Loucy (cell line): ENCODE results near the gene PUM1.

Experiments
- H2AFZ ChIP-seq: fragments of 200-600 bp; sonication (generic); 2 replicates; pipeline ENCODE4 v1.6.0; 2016; ENCODE audit warnings: antibody characterized with exemption, mild to moderate bottlenecking, low read length, moderate library complexity
- H3F3A ChIP-seq: fragments of 200-600 bp; 2 replicates; pipeline ENCODE4 v1.6.0; 2016; ENCODE audit warnings: antibody characterized with exemption, low read depth, mild to moderate bottlenecking
- H3K27me3 ChIP-seq: fragments of 200-600 bp; sonication (generic); 2 replicates; pipeline ENCODE4 v1.6.1; 2014; ENCODE audit warnings: low read length, mild to moderate bottlenecking; ENCODE audit not compliant: insufficient read depth, poor library complexity, severe bottlenecking
- H3K36me3 ChIP-seq: fragments of 200-600 bp; sonication (generic); 2 replicates; pipeline ENCODE4 v1.6.1; 2016; ENCODE audit warnings: low read length; ENCODE audit not compliant: insufficient read depth
- H3K4me1 ChIP-seq: fragments of 200-600 bp; sonication (generic); 2 replicates; pipeline ENCODE4 v1.5.1; 2014; ENCODE audit warnings: low read length, mild to moderate bottlenecking; ENCODE audit not compliant: insufficient read depth, poor library complexity, severe bottlenecking
- H3K4me2 ChIP-seq: fragments of 200-600 bp; sonication (generic); 2 replicates; pipeline ENCODE4 v1.6.0; 2014; ENCODE audit warnings: antibody characterized with exemption, low read length, low read depth, mild to moderate bottlenecking; ENCODE audit not compliant: poor library complexity, severe bottlenecking
- H3K4me3 ChIP-seq: fragments of 200-600 bp; sonication (generic); 2 replicates; pipeline ENCODE4 v1.5.1; 2014; ENCODE audit warnings: low read length, mild to moderate bottlenecking, mixed read lengths; ENCODE audit not compliant: poor library complexity, severe bottlenecking
- H3K79me2 ChIP-seq: fragments of 200-600 bp; sonication (generic); 2 replicates; pipeline ENCODE4 v1.6.1; 2014; ENCODE audit warnings: low read length; ENCODE audit not compliant: insufficient read depth
- H3K9ac ChIP-seq: fragments of 200-600 bp; sonication (generic); 2 replicates; pipeline ENCODE4 v1.6.0; 2014; ENCODE audit warnings: mild to moderate bottlenecking, low read depth, low read length, moderate library complexity; ENCODE audit not compliant: poor library complexity, severe bottlenecking
- H3K9me2 ChIP-seq: fragments of 200-600 bp; sonication (generic); replicated peaks from 2 replicates; pipeline ENCODE4 v1.6.1; 2016; ENCODE audit warnings: low read depth, low read length, mixed read lengths
- H3K9me3 ChIP-seq: fragments of 200-600 bp; sonication (generic); 2 replicates; pipeline ENCODE4 v1.6.1; 2014; ENCODE audit warnings: mild to moderate bottlenecking, antibody characterized with exemption, low read length, low read depth; ENCODE audit not compliant: insufficient read depth
- H4K20me1 ChIP-seq: fragments of 200-600 bp; sonication (generic); 2 replicates; pipeline ENCODE4 v1.6.0; 2014; ENCODE audit warnings: antibody characterized with exemption, low read length, mild to moderate bottlenecking; ENCODE audit not compliant: insufficient read depth, poor library complexity, severe bottlenecking
- CTCF ChIP-seq: fragments of 200-600 bp; sonication (generic); conservative IDR thresholded peaks from 2 replicates; pipeline ENCODE4 v1.5.1; 2014; ENCODE audit warnings: mild to moderate bottlenecking, antibody characterized with exemption, low read length
- EZH2phosphoT487 ChIP-seq: fragments of 200-600 bp; IDR thresholded peaks from 2 replicates; pipeline ENCODE4 v1.6.1; 2018; ENCODE audit warnings: antibody characterized with exemption, mild to moderate bottlenecking, moderate library complexity, borderline replicate concordance

The PUM1 gene

GRCh38 chr1:31033598-31033997, 31.9 kb downstream of the PUM1 start:
- TF ChIP-seq CTCF: no peak
- no peak for TF ChIP-seq EZH2phosphoT487
- Histone ChIP-seq H3K79me2 (peaks cover 100% of the 10 kb centered on the region), H3K9me2 (no peaks in the 10 kb centered on the region), H3K4me3 (no peak overlapping the region), H4K20me1 (peaks cover 100% of the 10 kb centered on the region), H3K36me3 (peaks cover 59% of the 10 kb centered on the region; the same call in 1 of the 2 replicates), H3K4me1 (peaks cover 6% of the 10 kb centered on the region), H2AFZ (no peak overlapping the region), H3F3A (no peaks in the 10 kb centered on the region; the same call in 1 of the 2 replicates), H3K4me2 (no peak overlapping the region), H3K9ac (no peak overlapping the region), H3K9me3 (no peaks in the 10 kb centered on the region), H3K27me3 (no peaks in the 10 kb centered on the region)

- Histone ChIP-seq H4K20me1 (peaks cover 100% of the 10 kb centered on the region), H3K9ac (no peak overlapping the region), H3F3A (no peaks in the 10 kb centered on the region; the same call in 1 of the 2 replicates), H3K4me3 (no peak overlapping the region), H3K36me3 (peaks cover 62% of the 10 kb centered on the region; the same call in 1 of the 2 replicates), H3K9me2 (no peaks in the 10 kb centered on the region), H3K4me2 (no peak overlapping the region), H2AFZ (no peak overlapping the region), H3K4me1 (peaks cover 16% of the 10 kb centered on the region), H3K79me2 (peaks cover 98% of the 10 kb centered on the region), H3K9me3 (no peaks in the 10 kb centered on the region), H3K27me3 (no peaks in the 10 kb centered on the region)
- TF ChIP-seq EZH2phosphoT487 (no peak), CTCF (no peak)
Observed at GRCh38 chr1:31032266-31032665, 33.3 kb downstream of the PUM1 start.

GRCh38 chr1:31031330-31032143, 34.0 kb downstream of the PUM1 start:
- Histone ChIP-seq H3F3A (no peaks in the 10 kb centered on the region; the same call in 1 of the 2 replicates), H3K4me3 (no peak overlapping the region), H3K9me2 (no peaks in the 10 kb centered on the region), H3K9ac (no peak overlapping the region), H3K4me2 (no peak overlapping the region), H3K79me2 (peaks cover 98% of the 10 kb centered on the region), H3K4me1 (peaks cover 16% of the 10 kb centered on the region), H3K36me3 (peaks cover 61% of the 10 kb centered on the region; the same call in 1 of the 2 replicates), H2AFZ (no peak overlapping the region), H3K27me3 (no peaks in the 10 kb centered on the region), H3K9me3 (no peaks in the 10 kb centered on the region), H4K20me1 (peaks cover 100% of the 10 kb centered on the region)
- TF ChIP-seq CTCF: no peak
- TF ChIP-seq EZH2phosphoT487: no peak
